Hepatocyte (in vitro differentiated cells): ENCODE data around the gene PRR14L. TPM values are rescaled to one million over a fixed set of nuclear protein-coding genes. Genes with fewer than 3 reads are reported as not detected.

Source experiments
- DNase-seq: peaks from one replicate; pipeline ENCODE4 v3.0.0-alpha.2; 2016; ENCODE audit warnings: low spot score
- H2AFZ ChIP-seq: fragments of 200-600 bp; sonication (generic); 2 replicates; pipeline ENCODE4 v1.6.0; 2016; ENCODE audit warnings: antibody characterized with exemption, mild to moderate bottlenecking
- H3K27ac ChIP-seq: fragments of 200-600 bp; sonication (generic); 2 replicates; pipeline ENCODE4 v1.5.1; 2016; ENCODE audit warnings: mild to moderate bottlenecking
- H3K27me3 ChIP-seq: fragments of 200-600 bp; sonication (generic); 2 replicates; pipeline ENCODE4 v1.6.1; 2016
- H3K36me3 ChIP-seq: fragments of 200-600 bp; sonication (generic); replicated peaks from 2 replicates; pipeline ENCODE4 v1.5.1; 2016; ENCODE audit warnings: low read depth; ENCODE audit not compliant: insufficient read depth
- H3K4me1 ChIP-seq: fragments of 200-600 bp; sonication (generic); 2 replicates; pipeline ENCODE4 v1.5.1; 2016; ENCODE audit warnings: mild to moderate bottlenecking, moderate library complexity; ENCODE audit not compliant: insufficient read depth
- H3K4me2 ChIP-seq: fragments of 200-600 bp; sonication (generic); 2 replicates; pipeline ENCODE4 v1.6.0; 2016
- H3K4me3 ChIP-seq: fragments of 200-600 bp; sonication (generic); 2 replicates; pipeline ENCODE4 v1.5.1; 2016; ENCODE audit warnings: mild to moderate bottlenecking
- H3K79me2 ChIP-seq: fragments of 200-600 bp; sonication (generic); 2 replicates; pipeline ENCODE4 v1.6.0; 2017; ENCODE audit warnings: mild to moderate bottlenecking
- H3K9me2 ChIP-seq: fragments of 200-600 bp; sonication (generic); replicated peaks from 2 replicates; pipeline ENCODE4 v1.6.0; 2017; ENCODE audit warnings: mild to moderate bottlenecking; ENCODE audit not compliant: insufficient read depth
- H3K9me3 ChIP-seq: fragments of 200-600 bp; sonication (generic); 2 replicates; pipeline ENCODE4 v1.5.1; 2016; ENCODE audit warnings: low read depth, mild to moderate bottlenecking
- H4K20me1 ChIP-seq: fragments of 200-600 bp; sonication (generic); 2 replicates; pipeline ENCODE4 v1.6.0; 2016; ENCODE audit warnings: mild to moderate bottlenecking; ENCODE audit not compliant: insufficient read depth, poor library complexity, severe bottlenecking
- EZH2 ChIP-seq: fragments of 200-600 bp; sonication (generic); IDR thresholded peaks from 2 replicates; pipeline ENCODE4 v1.6.1; 2016; ENCODE audit warnings: antibody characterized with exemption, mild to moderate bottlenecking, borderline replicate concordance
- EZH2phosphoT487 ChIP-seq: fragments of 200-600 bp; sonication (generic); IDR thresholded peaks from one replicate; pipeline ENCODE4 v1.6.1; 2018; ENCODE audit warnings: antibody characterized with exemption, mild to moderate bottlenecking, low read depth, moderate library complexity; ENCODE audit not compliant: unreplicated experiment, severe bottlenecking
- WGBS: methylation state at CpG from one replicate; pipeline ENCODE4 v1.1.6; 2016; ENCODE audit warnings: low lambda C conversion rate; ENCODE audit errors: missing lambda C conversion rate; 5-methylcytosine and 5-hydroxymethylcytosine counted together
- polyA plus RNA-seq: library from polyadenylated mRNA; unstranded; fragments of >200 nt; fragmentation: Nextera tagmentation; extraction: Ambion mirVana; gene quantifications from 2 replicates; pipeline ENCODE4 v1.2.1, GENCODE V29; 2016
- total RNA-seq: library from RNA; depleted of rRNA; stranded (reverse); fragments of >200 nt; gene quantifications from 2 replicates; pipeline ENCODE4 v1.2.3, GENCODE V29; 2014
- TF ChIP-seq, protein P1 (sequence below): fragments of 200-600 bp; sonication (generic); IDR thresholded peaks from 2 replicates; pipeline ENCODE4 v1.5.1; 2016; ENCODE audit warnings: antibody characterized with exemption, mild to moderate bottlenecking; ENCODE audit not compliant: poor library complexity

The PRR14L gene
- total and polyA plus RNA-seq, 2 experiments from 2014 or later, result 13.2 to 30.4 TPM

GRCh38 chr22:31757265-31757664 is 7.3 kb upstream of the PRR14L start:
- no peaks in the 10 kb centered on the region for H3K27me3 ChIP-seq
- no peaks in the 10 kb centered on the region for H3K9me3 ChIP-seq
- no peaks in the 10 kb centered on the region for H4K20me1 ChIP-seq
- no peak overlapping the region for H3K4me3 ChIP-seq
- H2AFZ ChIP-seq, result no peak overlapping the region
- H3K27ac ChIP-seq, result no peak overlapping the region
- H3K4me1 ChIP-seq, result peaks cover 16% of the 10 kb centered on the region
- peaks cover 20% of the 10 kb centered on the region for H3K79me2 ChIP-seq
- 86% methylated on average over 1 of the region's 1 CpG for WGBS
- TF ChIP-seq, protein P1, sequence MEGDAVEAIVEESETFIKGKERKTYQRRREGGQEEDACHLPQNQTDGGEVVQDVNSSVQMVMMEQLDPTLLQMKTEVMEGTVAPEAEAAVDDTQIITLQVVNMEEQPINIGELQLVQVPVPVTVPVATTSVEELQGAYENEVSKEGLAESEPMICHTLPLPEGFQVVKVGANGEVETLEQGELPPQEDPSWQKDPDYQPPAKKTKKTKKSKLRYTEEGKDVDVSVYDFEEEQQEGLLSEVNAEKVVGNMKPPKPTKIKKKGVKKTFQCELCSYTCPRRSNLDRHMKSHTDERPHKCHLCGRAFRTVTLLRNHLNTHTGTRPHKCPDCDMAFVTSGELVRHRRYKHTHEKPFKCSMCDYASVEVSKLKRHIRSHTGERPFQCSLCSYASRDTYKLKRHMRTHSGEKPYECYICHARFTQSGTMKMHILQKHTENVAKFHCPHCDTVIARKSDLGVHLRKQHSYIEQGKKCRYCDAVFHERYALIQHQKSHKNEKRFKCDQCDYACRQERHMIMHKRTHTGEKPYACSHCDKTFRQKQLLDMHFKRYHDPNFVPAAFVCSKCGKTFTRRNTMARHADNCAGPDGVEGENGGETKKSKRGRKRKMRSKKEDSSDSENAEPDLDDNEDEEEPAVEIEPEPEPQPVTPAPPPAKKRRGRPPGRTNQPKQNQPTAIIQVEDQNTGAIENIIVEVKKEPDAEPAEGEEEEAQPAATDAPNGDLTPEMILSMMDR, result no peak
- TF ChIP-seq EZH2 (no peak), EZH2phosphoT487 (no peak)
- H3K36me3 ChIP-seq, result no peaks in the 10 kb centered on the region
- no peak overlapping the region for H3K4me2 ChIP-seq
- H3K9me2 ChIP-seq, result no peaks in the 10 kb centered on the region
- no peak for DNase-seq

GRCh38 chr22:31754813-31755212 is 4.9 kb upstream of the PRR14L start:
- WGBS, result 44% methylated on average over 6 of the region's 6 CpGs
- Histone ChIP-seq H3K4me3 (peak overlapping the region; percentile 35), H3K9me2 (no peaks in the 10 kb centered on the region), H4K20me1 (no peaks in the 10 kb centered on the region), H3K9me3 (no peaks in the 10 kb centered on the region), H3K27ac (peak overlapping the region; percentile 72), H3K36me3 (no peaks in the 10 kb centered on the region), H3K4me2 (peak overlapping the region; percentile 86), H2AFZ (peak overlapping the region; percentile 54), H3K4me1 (peaks cover 16% of the 10 kb centered on the region), H3K27me3 (no peaks in the 10 kb centered on the region), H3K79me2 (peaks cover 20% of the 10 kb centered on the region)
- TF ChIP-seq, protein P1, result no peak
- no peak for TF ChIP-seq EZH2
- TF ChIP-seq EZH2phosphoT487, result no peak
- no peak for DNase-seq

DNA sequence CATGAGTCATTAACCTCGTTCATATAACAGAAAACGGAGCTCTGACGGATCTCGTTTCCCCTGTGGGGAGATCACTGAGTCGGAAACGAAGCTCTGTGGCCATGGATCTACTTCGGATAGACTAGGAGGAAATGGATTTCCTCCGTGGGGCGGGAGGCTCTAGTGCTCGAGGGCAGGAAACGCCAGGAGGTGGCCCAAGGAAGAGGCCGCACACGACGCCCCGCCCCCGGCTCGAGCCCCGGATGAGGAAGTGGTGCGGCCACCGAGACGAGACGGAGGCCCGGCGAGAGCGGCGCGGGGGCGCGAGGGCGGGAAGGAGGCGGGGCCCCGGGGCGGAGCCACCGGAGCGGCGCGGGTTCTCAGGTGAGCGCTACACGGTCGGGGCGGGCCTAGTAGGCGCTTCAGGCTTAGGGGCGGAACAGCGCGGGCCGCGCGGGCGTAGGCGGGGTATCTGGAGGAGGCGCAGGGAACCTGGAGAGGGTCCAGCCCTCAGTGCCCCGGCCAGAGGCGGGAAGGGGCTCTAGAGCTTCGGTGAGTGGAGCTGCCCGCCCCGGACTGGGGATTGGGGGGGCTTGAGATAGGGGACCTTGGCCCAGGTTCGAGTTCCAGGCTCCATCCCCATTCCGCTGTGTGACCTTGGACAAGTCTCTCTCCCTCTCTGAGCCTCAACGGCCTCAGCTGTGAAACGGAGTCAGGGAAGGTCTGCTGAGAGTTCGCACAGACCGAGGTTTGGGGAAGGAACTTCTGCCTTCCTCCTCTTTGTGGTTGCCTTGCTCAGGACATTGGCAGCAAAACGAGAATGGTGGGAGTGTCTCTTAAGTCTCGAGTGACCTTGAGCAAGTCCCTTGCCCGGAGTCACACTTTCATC is 3.9 kb upstream of the PRR14L start, which contains the start of gene DEPDC5:
DEPDC5 (plus strand) TSS at position 386 of the 868 bp plus-strand sequence. CDS start 903 bp downstream, outside the sequence.
- Histone ChIP-seq H3K79me2 (peaks cover 26% of the 10 kb centered on the region), H3K4me2 (peak within 1 kb of the TSS; percentile 86), H3K9me2 (no peaks in the 10 kb centered on the region), H3K36me3 (no peaks in the 10 kb centered on the region), H3K4me3 (peak within 1 kb of the TSS; percentile 35), H2AFZ (peak within 1 kb of the TSS; percentile 73), H3K27me3 (no peaks in the 10 kb centered on the region), H3K27ac (peak within 1 kb of the TSS; percentile 98), H4K20me1 (no peaks in the 10 kb centered on the region), H3K4me1 (peaks cover 16% of the 10 kb centered on the region), H3K9me3 (no peaks in the 10 kb centered on the region)
- WGBS, result 3% methylated on average over 44 of the region's 65 CpGs
- no peak for TF ChIP-seq EZH2
- TF ChIP-seq, protein P1, result no peak
- no peak for TF ChIP-seq EZH2phosphoT487
- peak; percentile 98 for DNase-seq
